Measurements from ENCODE around the gene ARHGAP15. TPM values are rescaled to one million over a fixed set of nuclear protein-coding genes. Genes with fewer than 3 reads are reported as not detected.

ARHGAP15 gene
- polyA plus RNA-seq, 1 donor from 2014 or later: 0.30 TPM

DNA sequence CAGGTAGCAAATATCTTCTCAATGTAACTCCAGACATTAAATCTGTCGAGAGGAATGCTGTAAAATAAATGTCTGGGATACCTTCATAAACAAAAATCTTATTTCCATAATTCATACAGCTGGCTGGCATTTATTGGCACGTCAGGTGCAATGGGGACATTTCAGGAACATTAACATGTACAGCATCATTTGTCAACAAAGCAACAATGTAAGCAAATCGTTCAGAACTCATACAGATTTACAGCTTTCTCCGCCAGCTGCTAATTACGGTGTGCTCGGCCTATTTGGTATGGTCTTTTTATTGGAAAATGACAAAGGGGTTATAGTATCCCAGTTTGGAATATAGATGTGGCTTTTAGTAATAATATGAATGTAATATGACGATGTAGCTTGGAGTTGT, 464.9 kb downstream of the ARHGAP15 start:
- no peaks in the 10 kb centered on the region for H3K79me2 ChIP-seq (replicated peaks; ENCODE audit: insufficient read depth, low read length)
- no peaks in the 10 kb centered on the region for H3K36me3 ChIP-seq (ENCODE audit: insufficient read depth, low read length)
- H3K9me2 ChIP-seq (ENCODE audit: insufficient read depth, low read length): no peaks in the 10 kb centered on the region
- no peak overlapping the region for H3K4me2 ChIP-seq (ENCODE audit: low read length)
- H3K4me3 ChIP-seq (ENCODE audit: low read length): no peak overlapping the region
- H2AFZ ChIP-seq (ENCODE audit: low read depth, low read length): no peak overlapping the region
- H3K27ac ChIP-seq (ENCODE audit: low read length): no peak overlapping the region
- H3K9me3 ChIP-seq (ENCODE audit: low read length): no peaks in the 10 kb centered on the region
- H3K27me3 ChIP-seq (ENCODE audit: insufficient read depth, low read depth, low read length): no peaks in the 10 kb centered on the region
- H4K20me1 ChIP-seq (ENCODE audit: insufficient read depth): no peaks in the 10 kb centered on the region
- no peaks in the 10 kb centered on the region for H3F3A ChIP-seq (ENCODE audit: insufficient read depth, low read length, poor library complexity, severe bottlenecking)
- H3K9ac ChIP-seq (ENCODE audit: low read length): no peak overlapping the region
- no peak for TF ChIP-seq EP300 (conservative IDR thresholded peaks at IDR 0.05; ENCODE audit: poor library complexity, severe bottlenecking)
- TF ChIP-seq, protein P1, sequence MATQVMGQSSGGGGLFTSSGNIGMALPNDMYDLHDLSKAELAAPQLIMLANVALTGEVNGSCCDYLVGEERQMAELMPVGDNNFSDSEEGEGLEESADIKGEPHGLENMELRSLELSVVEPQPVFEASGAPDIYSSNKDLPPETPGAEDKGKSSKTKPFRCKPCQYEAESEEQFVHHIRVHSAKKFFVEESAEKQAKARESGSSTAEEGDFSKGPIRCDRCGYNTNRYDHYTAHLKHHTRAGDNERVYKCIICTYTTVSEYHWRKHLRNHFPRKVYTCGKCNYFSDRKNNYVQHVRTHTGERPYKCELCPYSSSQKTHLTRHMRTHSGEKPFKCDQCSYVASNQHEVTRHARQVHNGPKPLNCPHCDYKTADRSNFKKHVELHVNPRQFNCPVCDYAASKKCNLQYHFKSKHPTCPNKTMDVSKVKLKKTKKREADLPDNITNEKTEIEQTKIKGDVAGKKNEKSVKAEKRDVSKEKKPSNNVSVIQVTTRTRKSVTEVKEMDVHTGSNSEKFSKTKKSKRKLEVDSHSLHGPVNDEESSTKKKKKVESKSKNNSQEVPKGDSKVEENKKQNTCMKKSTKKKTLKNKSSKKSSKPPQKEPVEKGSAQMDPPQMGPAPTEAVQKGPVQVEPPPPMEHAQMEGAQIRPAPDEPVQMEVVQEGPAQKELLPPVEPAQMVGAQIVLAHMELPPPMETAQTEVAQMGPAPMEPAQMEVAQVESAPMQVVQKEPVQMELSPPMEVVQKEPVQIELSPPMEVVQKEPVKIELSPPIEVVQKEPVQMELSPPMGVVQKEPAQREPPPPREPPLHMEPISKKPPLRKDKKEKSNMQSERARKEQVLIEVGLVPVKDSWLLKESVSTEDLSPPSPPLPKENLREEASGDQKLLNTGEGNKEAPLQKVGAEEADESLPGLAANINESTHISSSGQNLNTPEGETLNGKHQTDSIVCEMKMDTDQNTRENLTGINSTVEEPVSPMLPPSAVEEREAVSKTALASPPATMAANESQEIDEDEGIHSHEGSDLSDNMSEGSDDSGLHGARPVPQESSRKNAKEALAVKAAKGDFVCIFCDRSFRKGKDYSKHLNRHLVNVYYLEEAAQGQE (IDR thresholded peaks at IDR 0.05; ENCODE audit: borderline replicate concordance): no peak
- TF ChIP-seq TAF1 (IDR thresholded peaks at IDR 0.05; ENCODE audit: low read depth): no peak
- no peak for TF ChIP-seq SMC3 (conservative IDR thresholded peaks at IDR 0.05; ENCODE audit: poor library complexity)
- TF ChIP-seq EZH2 (IDR thresholded peaks at IDR 0.05; ENCODE audit: borderline replicate concordance, insufficient read depth, low read length, poor library complexity, severe bottlenecking): no peak
- TF ChIP-seq, protein P2, sequence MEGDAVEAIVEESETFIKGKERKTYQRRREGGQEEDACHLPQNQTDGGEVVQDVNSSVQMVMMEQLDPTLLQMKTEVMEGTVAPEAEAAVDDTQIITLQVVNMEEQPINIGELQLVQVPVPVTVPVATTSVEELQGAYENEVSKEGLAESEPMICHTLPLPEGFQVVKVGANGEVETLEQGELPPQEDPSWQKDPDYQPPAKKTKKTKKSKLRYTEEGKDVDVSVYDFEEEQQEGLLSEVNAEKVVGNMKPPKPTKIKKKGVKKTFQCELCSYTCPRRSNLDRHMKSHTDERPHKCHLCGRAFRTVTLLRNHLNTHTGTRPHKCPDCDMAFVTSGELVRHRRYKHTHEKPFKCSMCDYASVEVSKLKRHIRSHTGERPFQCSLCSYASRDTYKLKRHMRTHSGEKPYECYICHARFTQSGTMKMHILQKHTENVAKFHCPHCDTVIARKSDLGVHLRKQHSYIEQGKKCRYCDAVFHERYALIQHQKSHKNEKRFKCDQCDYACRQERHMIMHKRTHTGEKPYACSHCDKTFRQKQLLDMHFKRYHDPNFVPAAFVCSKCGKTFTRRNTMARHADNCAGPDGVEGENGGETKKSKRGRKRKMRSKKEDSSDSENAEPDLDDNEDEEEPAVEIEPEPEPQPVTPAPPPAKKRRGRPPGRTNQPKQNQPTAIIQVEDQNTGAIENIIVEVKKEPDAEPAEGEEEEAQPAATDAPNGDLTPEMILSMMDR (IDR thresholded peaks at IDR 0.05; ENCODE audit: poor library complexity, severe bottlenecking): no peak
- no peak for TF ChIP-seq MXI1 (conservative IDR thresholded peaks at IDR 0.05; ENCODE audit: poor library complexity, severe bottlenecking)
- TF ChIP-seq RAD21 (conservative IDR thresholded peaks at IDR 0.05): no peak
- TF ChIP-seq POLR2AphosphoS5 (IDR thresholded peaks at IDR 0.05): no peak

DNA sequence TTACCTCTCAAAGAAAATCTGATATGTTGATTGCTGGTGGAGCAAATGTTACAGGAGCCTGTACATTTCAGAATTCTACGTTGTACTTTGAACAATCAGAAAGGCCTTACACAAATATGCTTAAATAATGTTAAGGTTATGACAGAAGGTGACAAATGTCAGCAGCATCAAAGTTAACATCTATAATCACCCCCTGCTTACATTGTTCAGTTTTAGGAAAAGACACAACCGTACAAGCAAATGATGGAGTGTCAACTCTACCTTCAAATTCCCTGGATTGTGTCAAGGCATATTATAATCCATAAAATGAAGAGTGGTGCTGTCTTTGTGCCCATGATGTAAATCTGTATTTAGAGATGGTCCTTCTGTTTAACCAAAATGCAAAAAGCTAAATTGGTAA, 465.5 kb downstream of the ARHGAP15 start:
- H3K4me2 ChIP-seq (ENCODE audit: low read length): no peak overlapping the region
- no peaks in the 10 kb centered on the region for H3K79me2 ChIP-seq (replicated peaks; ENCODE audit: insufficient read depth, low read length)
- no peaks in the 10 kb centered on the region for H3K9me3 ChIP-seq (ENCODE audit: low read length)
- no peak for TF ChIP-seq SMC3 (conservative IDR thresholded peaks at IDR 0.05; ENCODE audit: poor library complexity)
- TF ChIP-seq EZH2 (IDR thresholded peaks at IDR 0.05; ENCODE audit: borderline replicate concordance, insufficient read depth, low read length, poor library complexity, severe bottlenecking): no peak
- peak; percentile 70 for TF ChIP-seq POLR2AphosphoS5 (IDR thresholded peaks at IDR 0.05)
- TF ChIP-seq, protein P2 (IDR thresholded peaks at IDR 0.05; ENCODE audit: poor library complexity, severe bottlenecking): no peak
- no peak for TF ChIP-seq TAF1 (IDR thresholded peaks at IDR 0.05; ENCODE audit: low read depth)
- TF ChIP-seq EP300 (conservative IDR thresholded peaks at IDR 0.05; ENCODE audit: poor library complexity, severe bottlenecking): peak; percentile 89
- TF ChIP-seq, protein P1 (IDR thresholded peaks at IDR 0.05; ENCODE audit: borderline replicate concordance): peak; percentile 61
- no peak for TF ChIP-seq RAD21 (conservative IDR thresholded peaks at IDR 0.05)
- H2AFZ ChIP-seq (ENCODE audit: low read depth, low read length): no peak overlapping the region
- H4K20me1 ChIP-seq (ENCODE audit: insufficient read depth): no peaks in the 10 kb centered on the region
- no peaks in the 10 kb centered on the region for H3K36me3 ChIP-seq (ENCODE audit: insufficient read depth, low read length)
- H3K9ac ChIP-seq (ENCODE audit: low read length): no peak overlapping the region
- no peaks in the 10 kb centered on the region for H3K9me2 ChIP-seq (ENCODE audit: insufficient read depth, low read length)
- H3F3A ChIP-seq (ENCODE audit: insufficient read depth, low read length, poor library complexity, severe bottlenecking): no peaks in the 10 kb centered on the region
- H3K27me3 ChIP-seq (ENCODE audit: insufficient read depth, low read depth, low read length): no peaks in the 10 kb centered on the region
- no peak overlapping the region for H3K4me3 ChIP-seq (ENCODE audit: low read length)
- H3K27ac ChIP-seq (ENCODE audit: low read length): no peak overlapping the region
